NCI-H1092 (cell line): Measurements from ENCODE around the gene SLC24A2.
"Not testable (repeated sequence)": the region's sequence is repeated elsewhere in the genome, so short reads cannot be mapped to it uniquely, and the experiment has no call there.

Source experiments
- DNase-seq: peaks from one replicate; lab custom pipeline; 2025; lab: John Stamatoyannopoulos, UW

SLC24A2 gene

GRCh38 chr9:19788614-19789271, at the start of gene SLC24A2:
TSS of gene SLC24A2 (minus strand) at chr9:19789037.
- peak; percentile 24 for DNase-seq

DNA sequence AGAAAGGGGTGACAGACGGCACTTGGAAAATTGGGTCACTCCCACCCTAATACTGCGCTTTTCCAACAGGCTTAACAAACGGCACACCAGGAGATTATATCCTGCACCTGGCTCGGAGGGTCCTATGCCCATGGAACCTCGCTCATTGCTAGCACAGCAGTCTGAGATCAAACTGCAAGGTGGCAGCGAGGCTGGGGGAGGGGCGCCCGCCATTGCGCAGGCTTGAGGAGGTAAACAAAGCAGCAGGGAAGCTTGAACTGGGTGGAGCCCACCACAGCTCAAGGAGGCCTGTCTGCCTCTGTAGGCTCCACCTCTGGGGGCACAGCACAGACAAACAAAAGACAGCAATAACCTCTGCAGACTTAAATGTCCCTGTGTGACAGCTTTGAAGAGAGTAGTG, 44.5 kb upstream of the SLC24A2 start:
- not testable (repeated sequence) for DNase-seq

GRCh38 chr9:19830796-19831195, 42.0 kb upstream of the SLC24A2 start:
- DNase-seq = no peak

DNA sequence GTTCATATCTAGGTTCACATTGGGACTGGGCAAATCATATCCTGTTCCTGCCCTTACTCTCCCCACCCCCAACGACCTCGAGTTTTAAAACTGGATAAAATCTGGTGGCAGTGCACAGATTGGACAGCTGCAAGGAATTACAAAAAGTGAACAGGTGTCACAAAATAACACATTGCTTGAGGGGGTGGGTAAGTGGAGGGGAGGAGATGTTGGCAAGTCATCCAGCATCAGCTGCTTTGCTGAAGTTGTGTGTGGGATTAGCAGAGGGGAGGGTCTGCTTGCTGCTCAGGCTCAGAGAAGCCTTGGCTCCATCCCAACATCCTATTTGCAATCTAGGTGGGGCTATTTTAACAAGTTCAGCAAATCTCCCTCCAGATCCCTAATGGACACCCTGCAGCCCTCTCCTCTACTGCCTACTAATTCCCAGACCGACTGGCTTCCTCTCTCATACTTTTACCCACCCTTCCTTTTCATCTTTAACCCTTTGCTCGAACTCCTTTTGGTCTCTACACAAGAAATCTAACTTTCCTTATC, 39.8 kb upstream of the SLC24A2 start:
- DNase-seq = peak; percentile 2

DNA sequence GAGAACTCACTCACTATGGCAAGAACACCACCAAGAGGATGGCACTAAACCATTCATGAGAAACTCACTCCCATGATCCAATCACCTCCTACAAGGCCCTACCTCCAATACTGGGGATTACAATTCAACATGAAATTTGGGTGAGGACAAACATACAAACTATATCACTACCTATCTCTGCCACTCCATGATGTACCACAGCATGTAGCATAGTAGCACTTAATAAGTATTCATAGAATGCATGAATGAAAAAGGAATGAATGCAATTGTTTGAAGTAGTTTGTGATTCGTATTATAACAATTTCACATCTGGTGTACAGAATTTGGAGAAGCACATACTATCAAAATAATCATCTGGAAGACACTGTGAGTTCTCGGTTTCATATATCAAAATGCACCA, 27.9 kb upstream of the SLC24A2 start:
- no peak for DNase-seq

GRCh38 chr9:19812194-19812593, 23.4 kb upstream of the SLC24A2 start:
- no peak for DNase-seq

GRCh38 chr9:19809422-19810269, 20.8 kb upstream of the SLC24A2 start:
- DNase-seq = no peak

- DNase-seq = no peak
Observed at GRCh38 chr9:19807182-19807892, 18.5 kb upstream of the SLC24A2 start.

DNA sequence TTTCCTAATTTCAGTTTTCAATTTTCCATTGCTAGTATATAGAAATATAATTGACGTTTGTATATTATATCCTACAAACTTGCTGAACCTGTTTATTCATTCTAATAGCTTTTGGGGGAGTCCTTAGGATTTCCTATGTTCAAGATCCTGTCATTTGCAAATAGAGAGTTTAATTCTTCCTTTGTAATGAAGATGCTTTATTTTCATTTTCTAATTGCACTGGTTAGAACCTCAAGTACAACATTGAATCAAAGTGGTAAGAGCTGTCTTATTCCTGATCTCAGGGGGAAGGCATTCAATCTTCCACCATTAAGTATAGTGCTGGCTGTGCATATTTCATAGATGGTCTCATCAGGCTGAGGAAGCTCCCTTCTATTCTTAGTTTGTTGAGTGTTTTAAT, 15.6 kb upstream of the SLC24A2 start:
- no peak for DNase-seq

DNA sequence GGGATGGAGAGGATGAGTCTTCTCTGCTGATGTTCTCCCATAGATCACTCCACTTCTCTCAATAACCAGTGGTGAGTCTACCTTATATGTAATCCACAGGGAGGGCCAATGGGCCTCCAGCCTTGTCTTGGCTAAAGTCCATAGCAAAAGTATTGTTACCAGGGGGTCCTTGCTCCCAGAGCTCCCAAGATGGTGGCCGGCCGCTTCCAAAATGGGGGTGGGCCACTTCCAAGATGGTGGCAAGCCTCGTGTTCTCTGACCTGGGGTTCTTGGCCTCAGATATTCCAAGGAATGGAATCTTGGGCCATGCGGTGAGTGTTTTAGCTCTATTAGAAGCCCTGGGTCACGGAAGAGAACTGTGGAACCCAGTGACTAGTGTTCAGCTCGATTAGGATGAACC, 12.0 kb upstream of the SLC24A2 start:
- DNase-seq = no peak

- no peak for DNase-seq
Observed at GRCh38 chr9:19799784-19800183, 10.9 kb upstream of the SLC24A2 start.

GRCh38 chr9:19788152-19788551, 685 bp downstream of the SLC24A2 start:
- DNase-seq = no peak

DNA sequence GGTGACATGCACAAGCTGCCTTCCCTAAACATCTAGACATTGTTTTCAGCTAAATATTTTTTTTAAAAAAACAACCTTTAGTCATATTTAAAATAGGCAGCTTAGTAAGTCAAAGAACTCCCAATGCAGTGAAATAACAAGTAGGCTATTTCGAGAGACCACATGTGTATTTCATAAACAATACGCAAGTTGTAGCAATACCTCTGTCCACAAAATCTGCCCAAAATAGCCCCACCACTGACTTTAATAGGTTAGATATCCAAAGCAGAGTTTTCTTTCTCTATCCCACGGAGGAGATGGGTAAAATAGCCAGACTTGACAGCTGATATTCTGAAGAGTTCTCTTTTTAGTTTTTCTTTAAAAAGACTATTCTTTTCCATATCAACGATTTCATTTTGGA, 1.2 kb downstream of the SLC24A2 start:
- DNase-seq = no peak

DNA sequence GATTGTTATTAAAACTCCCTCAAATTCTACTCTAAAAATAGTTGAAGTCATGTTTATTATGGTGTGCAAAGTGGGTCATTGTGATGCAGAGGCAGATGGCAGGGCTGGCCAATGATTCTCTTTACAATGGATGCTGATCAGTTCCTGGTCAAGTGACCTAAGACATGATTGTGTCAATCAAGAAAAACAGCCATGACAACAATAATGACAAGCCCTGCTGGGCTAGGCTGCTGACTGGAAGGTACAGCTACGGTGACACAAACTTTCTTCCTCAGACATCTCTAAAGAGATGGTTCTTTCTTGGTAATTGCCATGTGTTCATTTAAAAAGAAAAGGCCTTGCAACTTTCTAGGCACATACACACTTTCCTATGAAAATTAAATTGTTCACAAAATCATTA, 3.6 kb downstream of the SLC24A2 start:
- no peak for DNase-seq

GRCh38 chr9:19784136-19784535, 4.7 kb downstream of the SLC24A2 start:
- DNase-seq = no peak

- no peak for DNase-seq
Observed at GRCh38 chr9:19783500-19783899, 5.3 kb downstream of the SLC24A2 start.

GRCh38 chr9:19782005-19782404, 6.8 kb downstream of the SLC24A2 start:
- no peak for DNase-seq

DNA sequence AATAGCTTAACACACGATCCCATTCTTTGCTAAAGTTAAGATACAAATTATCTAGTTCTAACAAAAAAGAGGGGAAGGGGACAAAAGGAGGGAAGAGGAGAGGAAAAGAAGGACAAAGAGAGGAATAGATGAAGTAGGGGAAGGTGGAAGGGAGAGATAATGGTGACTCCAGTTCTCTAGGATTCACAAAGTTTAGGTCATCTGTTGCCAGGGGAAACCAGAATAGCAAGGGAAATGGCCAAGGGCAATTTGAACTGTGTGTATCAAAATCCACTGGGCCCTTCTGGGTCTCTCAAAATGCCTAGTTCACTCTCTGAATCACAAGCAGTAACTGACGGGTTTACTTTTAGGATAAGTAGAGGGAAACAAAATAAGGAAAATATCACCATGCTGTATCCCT, 7.6 kb downstream of the SLC24A2 start:
- DNase-seq = no peak

DNA sequence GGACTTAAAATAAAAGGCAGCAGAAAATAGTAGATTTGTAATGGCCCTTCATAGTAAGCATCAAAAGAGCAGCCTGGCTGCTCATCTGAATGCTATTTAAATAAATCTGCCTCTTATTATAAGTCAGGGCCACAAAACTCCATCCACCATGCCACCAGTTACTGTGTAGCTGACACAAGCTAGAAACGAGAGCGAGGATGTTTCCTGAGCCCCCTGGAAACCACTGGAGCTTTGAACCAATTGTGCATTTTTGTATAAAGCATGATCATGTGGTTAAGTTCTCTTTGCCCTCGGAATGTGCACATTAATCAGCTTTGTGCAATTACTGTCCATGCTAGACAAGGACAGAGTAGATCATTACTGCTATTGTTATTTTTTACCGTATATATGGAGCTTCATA, 17.4 kb downstream of the SLC24A2 start:
- no peak for DNase-seq

GRCh38 chr9:19770973-19771372, 17.9 kb downstream of the SLC24A2 start:
- DNase-seq = no peak

GRCh38 chr9:19769213-19769612, 19.6 kb downstream of the SLC24A2 start:
- DNase-seq = no peak

DNA sequence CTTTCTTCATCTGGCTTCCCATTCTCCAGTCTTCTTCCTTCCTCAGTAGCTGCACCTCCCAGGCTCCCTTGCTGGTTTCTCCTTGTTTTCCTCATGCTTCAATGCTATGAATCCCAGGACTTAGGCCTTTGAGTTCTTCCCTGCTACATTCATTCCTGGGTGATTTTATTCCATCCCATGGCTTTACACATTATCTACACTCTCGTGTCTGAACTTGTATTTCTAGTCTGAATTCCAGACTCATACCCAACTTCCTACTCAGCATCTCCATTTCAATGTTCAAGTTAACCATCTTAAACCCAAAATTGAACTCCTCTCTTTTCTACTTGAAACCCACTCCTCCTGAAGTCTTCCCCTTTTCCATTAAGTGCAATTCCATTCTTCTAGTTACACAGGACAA, 20.0 kb downstream of the SLC24A2 start:
- DNase-seq = no peak

GRCh38 chr9:19759066-19759465, 29.8 kb downstream of the SLC24A2 start:
- DNase-seq = no peak
